Lung (tissue), 12 donors: ENCODE data around the gene CCL27. TPM values are rescaled to one million over a fixed set of nuclear protein-coding genes. Genes with fewer than 3 reads are reported as not detected.
A peak's percentile ranks its signal among the peaks of the same experiment; 100 is the strongest.

Experiments used
- ATAC-seq: fragments of 200-7000 bp; cut with Tn5 transposase; one replicate; pipeline ENCODE4 v1.9.1; 2020; ENCODE audit warnings: moderate number of reproducible peaks; ENCODE audit not compliant: insufficient read depth, low FRiP score
- DNase-seq, 3 donors: peaks; one replicate each; pipeline ENCODE4 v3.0.0-alpha.2; 2013 to 2017
- H3K27ac ChIP-seq, 2 donors: one replicate each; pipeline ENCODE4 v1.5.1; 2013; ENCODE audit warnings: mild to moderate bottlenecking in 2 of 2, moderate library complexity in 2 of 2, control low read depth in 1 of 2, inconsistent platforms in 1 of 2, low read depth in 1 of 2, low read length in 1 of 2
- H3K27me3 ChIP-seq, 3 donors: one replicate each; pipeline ENCODE4 v1.5.1; 2013; ENCODE audit warnings: low read length in 2 of 3; ENCODE audit not compliant: control insufficient read depth in 3 of 3, insufficient read depth in 3 of 3
- H3K36me3 ChIP-seq, 4 donors: one replicate each; pipeline ENCODE4 v1.5.1; 2013; ENCODE audit warnings: low read length in 4 of 4, mild to moderate bottlenecking in 1 of 4, moderate library complexity in 1 of 4; ENCODE audit not compliant: control insufficient read depth in 4 of 4, insufficient read depth in 4 of 4
- H3K4me1 ChIP-seq, 5 donors: one replicate each; pipeline ENCODE4 v1.5.1; 2013; ENCODE audit warnings: low read length in 5 of 5, mild to moderate bottlenecking in 2 of 5, moderate library complexity in 1 of 5; ENCODE audit not compliant: control insufficient read depth in 5 of 5, insufficient read depth in 5 of 5
- H3K4me3 ChIP-seq: one replicate; pipeline ENCODE4 v1.5.1; 2013; ENCODE audit warnings: mild to moderate bottlenecking, control low read depth, moderate library complexity
- H3K9ac ChIP-seq, 2 donors: one replicate each; pipeline ENCODE4 v1.5.1; 2013; ENCODE audit warnings: low read length in 2 of 2, control low read depth in 1 of 2; ENCODE audit not compliant: insufficient read depth in 1 of 2
- H3K9me3 ChIP-seq, 4 donors: one replicate each; pipeline ENCODE4 v1.5.1; 2013; ENCODE audit warnings: low read length in 3 of 4, mild to moderate bottlenecking in 1 of 4, moderate library complexity in 1 of 4; ENCODE audit not compliant: control insufficient read depth in 4 of 4, insufficient read depth in 3 of 4
- CTCF ChIP-seq: IDR thresholded peaks from 2 replicates; pipeline ENCODE4 v1.5.1; 2012; ENCODE audit warnings: mild to moderate bottlenecking; ENCODE audit errors: control extremely low read depth, extremely low read depth
- WGBS, 2 donors: extraction: QIAGEN DNeasy Blood & Tissue Kit; methylation state at CpG; one replicate each; pipeline ENCODE4 v1.1.7; 2013; 5-methylcytosine and 5-hydroxymethylcytosine counted together
- polyA plus RNA-seq, 2 donors: library from polyadenylated mRNA; stranded (reverse); fragments of 200-250 nt; gene quantifications; one replicate each; pipeline ENCODE4 v1.2.1, GENCODE V29; 2013
- total RNA-seq, 2 donors: library from RNA; depleted of rRNA in 1 of 2; stranded (reverse); fragments of >200 nt in 1 of 2; gene quantifications; one replicate each; pipeline ENCODE4 v1.2.1, GENCODE V29; 2014 to 2021
- donor health status: control.
- donor health status: control.
- donor health status: Bipolar disorder and iron deficiency.
- donor health status: healthy.
- donor health status: DM: yes; HTN: yes; CAD: no.

Gene CCL27
- total and polyA plus RNA-seq, 4 donors = 0.05 to 0.55 TPM; not detected in 2

- Histone ChIP-seq H3K27me3 (no peaks in the 10 kb centered on the region), H3K4me1 (no peaks in the 10 kb centered on the region), H3K4me3 (no peak overlapping the region), H3K9ac (no peak overlapping the region), H3K36me3 (peaks cover 0 to 1% (median 0%) of the 10 kb centered on the region in 4 donors), H3K9me3 (no peaks in the 10 kb centered on the region), H3K27ac (no peak overlapping the region)
- no peak for DNase-seq
- 95 to 98% methylated on average over 2 of the region's 2 CpGs for WGBS, 2 donors
- no peak for ATAC-seq
- no peak for TF ChIP-seq CTCF
Measured at GRCh38 chr9:34675869-34676268, 13.4 kb upstream of the CCL27 start.

GRCh38 chr9:34675048-34675714 lies 12.7 kb upstream of the CCL27 start:
- Histone ChIP-seq H3K4me1 (no peaks in the 10 kb centered on the region), H3K9ac (no peak overlapping the region), H3K4me3 (no peak overlapping the region), H3K9me3 (no peaks in the 10 kb centered on the region), H3K27me3 (no peaks in the 10 kb centered on the region), H3K36me3 (peaks cover 0 to 2% (median 0%) of the 10 kb centered on the region in 4 donors), H3K27ac (no peak overlapping the region)
- DNase-seq = peak; percentile 66 to 75 (median 72)
- ATAC-seq = peak; percentile 34
- WGBS, 2 donors = 28 to 49% methylated on average over 10 of the region's 10 CpGs
- peak; percentile 30 for TF ChIP-seq CTCF

- H3K9ac ChIP-seq = no peak overlapping the region
- peaks cover 0 to 9% (median 0%) of the 10 kb centered on the region in 4 donors for H3K36me3 ChIP-seq
- H3K27me3 ChIP-seq = no peaks in the 10 kb centered on the region
- TF ChIP-seq CTCF = no peak
- H3K4me1 ChIP-seq = no peaks in the 10 kb centered on the region
- 80 to 82% methylated on average over 3 of the region's 3 CpGs for WGBS, 2 donors
- ATAC-seq (no peak), DNase-seq (no peak)
- peaks cover 0 to under 1% (median 0%) of the 10 kb centered on the region in 4 donors for H3K9me3 ChIP-seq
- H3K4me3 ChIP-seq = no peak overlapping the region
- no peak overlapping the region for H3K27ac ChIP-seq
Measured at GRCh38 chr9:34674440-34674839, 12.0 kb upstream of the CCL27 start.
